HL-60/S4 treated with phorbol 12-myristate 13-acetate at 8.2 ng/mL for 4 days and 3 days (cell line): ENCODE data around the gene CREG2.

ENCODE experiments used
- in situ Hi-C: fragments of 300-500 bp; cut with MboI; formaldehyde crosslinking; loops from 2 replicates; pipeline ENCODE4 v1.15.0; 2022; ENCODE audit warnings: low sequenced_read_pairs

CREG2 gene

GRCh38 chr2:101310834-101311695 is 76.2 kb downstream of the CREG2 start:
- in situ Hi-C loops: no loop called here

- in situ Hi-C loops: no loop called here
These were observed 77.0 kb downstream of the CREG2 start for GRCh38 chr2:101310090-101310833.

GRCh38 chr2:101308432-101309210 is 78.7 kb downstream of the CREG2 start, which contains the start of gene RNF149:
TSS of gene RNF149 (minus strand) at chr2:101308701. CDS start at chr2:101308588, 113 bp downstream.
- in situ Hi-C loops: no loop called here

- in situ Hi-C loops: no loop called here
These were observed 79.3 kb downstream of the CREG2 start for GRCh38 chr2:101307950-101308431.

GRCh38 chr2:101307503-101307902 is 79.8 kb downstream of the CREG2 start:
- in situ Hi-C loops: no loop called here

GRCh38 chr2:101306410-101306809 is 80.9 kb downstream of the CREG2 start:
- in situ Hi-C loops: no loop called here

GRCh38 chr2:101305492-101306078 is 81.7 kb downstream of the CREG2 start:
- in situ Hi-C loops: no loop called here

GRCh38 chr2:101305035-101305434 is 82.3 kb downstream of the CREG2 start:
- in situ Hi-C loops: no loop called here

GRCh38 chr2:101303688-101304087 is 83.6 kb downstream of the CREG2 start:
- in situ Hi-C loops: no loop called here

- in situ Hi-C loops: no loop called here
These were observed 85.3 kb downstream of the CREG2 start for GRCh38 chr2:101302016-101302415.

GRCh38 chr2:101300836-101301235 is 86.5 kb downstream of the CREG2 start:
- in situ Hi-C loops: no loop called here

GRCh38 chr2:101300164-101300563 is 87.1 kb downstream of the CREG2 start:
- in situ Hi-C loops: no loop called here

GRCh38 chr2:101299604-101300003 is 87.7 kb downstream of the CREG2 start:
- in situ Hi-C loops: no loop called here

GRCh38 chr2:101297383-101297782 is 89.9 kb downstream of the CREG2 start:
- in situ Hi-C loops: no loop called here

GRCh38 chr2:101296371-101296770 is 90.9 kb downstream of the CREG2 start:
- in situ Hi-C loops: no loop called here

- in situ Hi-C loops: no loop called here
These were observed 91.4 kb downstream of the CREG2 start for GRCh38 chr2:101295895-101296294.
